Activated CD8-positive, alpha-beta memory T cell treated with anti-CD3 and anti-CD28 coated beads for 1 hour (primary cell): ENCODE results near the gene CLEC2L.

Experiments used
- DNase-seq, 2 donors: peaks; one replicate each; pipeline ENCODE4 v3.0.0-alpha.2; 2020; ENCODE audit warnings: low read depth in 1 of 2; ENCODE audit errors: extremely low read depth in 1 of 2

CLEC2L gene

GRCh38 chr7:139523199-139523941, at the start of gene CLEC2L:
TSS of gene CLEC2L (plus strand) at chr7:139523685. CDS start at chr7:139523928, 243 bp downstream.
- no peak for DNase-seq

GRCh38 chr7:139476139-139476538, 47.3 kb upstream of the CLEC2L start:
- no peak for DNase-seq

- no peak for DNase-seq
Measured at GRCh38 chr7:139476891-139477290, 46.6 kb upstream of the CLEC2L start.

DNA sequence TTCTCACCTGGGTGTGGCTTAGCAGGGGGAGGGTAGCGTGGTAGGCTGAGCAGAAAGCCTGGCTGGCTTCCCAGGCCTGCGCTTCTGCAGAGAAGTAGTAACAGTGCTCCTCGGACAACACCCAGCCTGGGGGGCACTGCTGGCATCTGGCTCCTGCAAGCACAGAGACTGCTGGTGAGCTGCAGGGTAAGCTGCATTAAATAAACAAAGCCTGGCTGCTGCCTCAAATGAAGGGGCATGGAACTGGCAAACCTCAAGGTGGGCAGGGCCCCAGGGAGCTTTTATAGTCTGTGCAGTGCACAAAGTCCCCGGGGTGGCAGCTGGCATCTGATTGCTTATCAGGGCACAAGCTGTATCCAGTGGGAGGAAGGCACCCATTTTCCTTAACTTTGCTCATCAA, 43.9 kb upstream of the CLEC2L start:
- DNase-seq: no peak

DNA sequence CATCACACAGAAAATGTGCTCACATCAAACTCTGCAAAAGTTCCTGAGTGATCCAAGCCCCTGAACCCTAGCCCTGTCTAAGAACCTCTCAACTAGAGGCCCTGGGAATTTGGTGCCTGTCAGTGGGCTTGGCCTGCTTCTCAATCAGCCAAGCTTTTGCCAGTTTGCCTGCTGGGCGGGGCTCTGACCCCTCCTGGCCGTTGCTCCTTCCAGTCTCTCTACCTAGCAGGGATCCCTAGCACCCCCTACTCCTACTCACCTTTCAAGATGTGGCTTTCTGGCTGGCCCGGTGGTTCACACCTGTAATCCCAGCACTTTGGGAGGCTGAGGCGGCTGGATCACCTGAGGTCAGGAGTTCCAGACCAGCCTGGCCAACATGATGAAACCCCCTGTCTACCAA, 42.1 kb upstream of the CLEC2L start:
- no peak for DNase-seq

- DNase-seq: no peak
Measured at GRCh38 chr7:139482122-139482521, 41.4 kb upstream of the CLEC2L start.

GRCh38 chr7:139482662-139483466, 40.6 kb upstream of the CLEC2L start:
- no peak for DNase-seq

DNA sequence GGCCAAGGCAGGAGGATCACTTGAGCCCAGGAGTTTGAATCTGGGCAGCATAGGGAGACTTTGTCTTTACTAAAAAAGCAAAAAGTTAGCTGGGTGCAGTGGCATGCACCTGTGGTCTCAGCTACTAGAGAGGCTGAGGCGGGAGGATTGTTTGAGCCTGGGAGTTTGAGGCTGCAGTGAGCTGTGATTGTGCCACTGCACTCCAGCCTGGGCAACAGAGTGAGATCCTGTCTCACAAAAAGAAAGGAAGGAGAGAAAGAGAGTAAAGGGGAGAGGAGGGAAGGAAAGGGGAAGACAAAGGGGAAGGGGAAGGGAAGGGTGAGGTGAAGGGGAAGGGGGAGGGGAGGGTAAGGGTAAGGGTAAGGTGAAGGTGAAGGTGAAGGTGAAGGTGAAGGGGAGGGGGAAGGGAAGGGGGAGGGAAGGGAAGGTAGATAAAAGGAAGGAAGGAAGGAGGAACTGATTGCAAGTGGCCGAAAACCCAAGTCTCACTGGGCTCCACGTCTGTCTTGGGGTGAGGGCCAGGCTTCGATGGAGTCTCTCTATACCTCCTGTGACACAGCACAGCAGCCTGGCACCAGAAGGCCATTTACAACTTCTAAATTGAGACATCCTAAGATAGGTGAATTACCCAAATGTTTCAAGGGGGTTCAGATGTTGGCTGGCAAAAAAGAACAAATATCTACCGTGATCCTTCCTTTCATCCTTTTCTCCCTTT, 36.0 kb upstream of the CLEC2L start:
- no peak for DNase-seq

GRCh38 chr7:139488810-139489209, 34.7 kb upstream of the CLEC2L start:
- no peak for DNase-seq

- DNase-seq: no peak
Measured at GRCh38 chr7:139490130-139490529, 33.4 kb upstream of the CLEC2L start.

DNA sequence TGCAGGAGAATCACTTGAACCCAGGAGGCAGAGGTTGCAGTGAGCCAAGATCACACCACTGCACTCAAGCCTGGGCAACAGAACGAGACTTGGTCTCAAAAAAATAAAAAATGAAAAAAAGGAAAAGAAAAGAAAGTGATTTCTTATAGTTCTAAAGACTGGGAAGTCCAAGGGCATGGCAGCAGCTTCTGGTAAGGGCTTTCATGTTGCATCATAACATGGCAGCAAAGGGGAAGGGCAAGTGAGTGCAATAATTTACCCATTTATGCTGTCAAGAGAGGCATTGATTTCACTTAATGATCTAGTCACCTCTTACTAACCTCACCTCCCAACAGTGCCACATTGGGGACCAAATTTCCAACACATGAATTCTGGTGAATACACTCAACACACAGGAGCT, 31.2 kb upstream of the CLEC2L start:
- DNase-seq: no peak

GRCh38 chr7:139494835-139495579, 28.5 kb upstream of the CLEC2L start:
- no peak for DNase-seq

DNA sequence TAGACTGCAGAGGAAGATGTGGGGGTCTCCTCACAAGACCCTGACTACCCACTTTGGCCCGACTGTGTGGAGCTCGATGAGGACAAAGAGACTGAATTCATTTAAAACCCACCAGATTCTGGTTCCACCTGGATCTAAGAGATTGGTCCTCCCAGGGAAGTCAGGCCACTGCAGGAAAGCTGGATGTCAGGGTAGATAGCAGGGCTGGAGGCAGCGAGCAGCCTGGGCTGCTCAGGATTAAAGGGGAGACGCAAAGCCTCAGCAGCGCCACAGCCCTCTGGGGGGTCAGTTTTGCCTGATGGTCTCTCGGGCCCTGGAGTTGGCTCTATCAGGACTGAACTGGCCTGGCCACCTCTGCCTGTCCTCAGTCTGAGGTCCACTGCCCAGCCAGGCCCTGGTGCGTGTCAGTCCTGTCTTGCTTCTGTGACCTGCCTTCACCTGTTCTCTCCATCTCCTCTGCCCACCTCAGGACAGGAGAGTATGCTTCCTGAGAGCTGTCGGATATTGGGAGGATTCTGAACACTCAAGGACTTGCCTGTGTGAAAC, 27.8 kb upstream of the CLEC2L start:
- no peak for DNase-seq

DNA sequence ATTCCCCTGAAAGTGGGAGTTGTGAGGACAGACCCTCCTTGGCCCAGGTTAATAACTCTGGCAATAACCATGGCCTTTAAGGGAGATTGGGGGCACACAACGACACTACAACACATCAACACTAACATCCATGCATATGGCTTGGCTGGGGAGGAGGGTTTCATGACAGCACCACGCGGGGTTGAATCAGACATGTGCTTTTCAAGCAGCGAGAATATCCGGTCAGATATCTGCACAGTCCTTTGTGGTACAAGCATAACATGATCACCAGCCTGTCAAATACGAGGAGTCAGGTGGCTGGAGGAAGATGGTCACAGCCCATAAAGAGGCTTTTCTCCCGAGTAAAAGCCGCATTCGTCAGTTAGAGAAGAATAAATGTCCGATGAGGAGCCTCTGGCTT, 27.0 kb upstream of the CLEC2L start:
- no peak for DNase-seq

DNA sequence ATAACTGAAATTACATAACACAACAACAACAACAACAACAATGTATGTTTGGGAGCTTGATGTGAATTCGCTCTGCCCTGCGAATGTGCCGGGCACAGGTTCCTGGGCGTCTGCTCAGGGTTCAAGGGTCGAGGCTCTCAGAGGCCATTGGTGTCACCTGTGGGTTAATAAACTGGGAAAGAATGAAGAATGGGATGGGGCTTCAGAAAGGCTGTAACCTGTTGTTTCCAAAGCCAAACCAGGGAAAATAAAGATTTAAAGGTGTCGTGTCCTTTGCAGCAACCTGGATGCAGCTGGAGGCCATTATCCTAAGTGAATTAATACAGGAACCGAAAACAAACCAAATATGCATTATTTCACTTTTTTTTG, 22.7 kb upstream of the CLEC2L start:
- DNase-seq: no peak

GRCh38 chr7:139502226-139502625, 21.3 kb upstream of the CLEC2L start:
- DNase-seq: no peak

GRCh38 chr7:139505563-139505962, 17.9 kb upstream of the CLEC2L start:
- no peak for DNase-seq

DNA sequence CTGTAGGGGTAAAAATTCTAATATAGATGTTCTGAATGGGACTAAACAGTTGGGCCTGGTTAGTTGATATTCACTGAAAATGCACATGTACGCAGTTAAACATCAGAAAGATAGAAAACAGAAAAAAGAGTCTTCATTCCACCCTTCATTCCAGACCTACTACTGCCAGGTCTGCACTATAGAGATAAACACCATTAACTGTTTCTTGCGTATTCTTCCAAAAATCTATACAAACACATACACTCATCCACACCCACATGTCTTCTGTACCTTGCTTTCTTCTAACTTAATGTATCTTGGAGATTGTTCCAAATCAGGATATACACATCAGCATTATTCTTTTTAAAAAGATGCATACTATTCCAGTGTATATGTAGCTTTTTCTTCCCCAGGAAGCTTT, 13.9 kb upstream of the CLEC2L start:
- no peak for DNase-seq

DNA sequence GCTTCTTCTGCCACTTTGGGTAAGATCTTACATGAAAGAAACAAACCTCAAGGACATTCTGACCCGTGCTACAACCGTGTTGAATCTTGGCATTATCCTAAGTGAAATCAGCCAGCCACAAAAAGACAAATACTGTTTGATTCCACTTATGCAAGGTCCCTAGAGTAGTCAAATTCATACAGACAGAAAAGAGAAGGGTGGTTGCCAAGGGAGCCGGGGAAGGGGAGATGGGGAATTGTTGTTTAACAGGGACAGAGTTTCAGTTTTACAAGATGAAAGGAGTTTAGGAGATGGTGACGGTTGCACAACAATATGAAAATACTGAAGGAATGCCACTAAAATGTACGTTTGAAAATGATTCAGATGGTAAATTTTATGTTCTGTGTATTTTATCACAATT, 12.2 kb upstream of the CLEC2L start:
- DNase-seq: no peak

DNA sequence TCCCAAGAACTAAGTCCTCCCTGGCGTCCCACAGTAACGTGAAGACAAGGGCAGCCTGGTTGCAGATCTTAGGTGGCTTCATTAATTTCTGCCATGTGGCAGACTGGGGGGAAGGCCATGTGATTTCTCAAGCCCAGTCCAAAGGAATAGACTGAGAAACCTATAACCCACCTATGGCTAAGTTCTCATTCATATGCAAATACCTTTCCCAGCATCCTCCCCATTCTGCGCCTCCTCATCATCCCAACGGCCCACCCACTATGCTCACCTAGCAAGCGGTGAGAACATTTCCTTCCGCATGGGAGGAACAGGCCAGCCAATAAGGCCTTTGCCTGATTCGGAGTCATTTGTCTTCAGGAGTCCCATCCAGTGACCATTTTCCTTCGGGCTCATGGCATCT, 8.2 kb upstream of the CLEC2L start:
- DNase-seq: no peak

GRCh38 chr7:139521439-139521838, 2.0 kb upstream of the CLEC2L start:
- DNase-seq: no peak
